Cardiac muscle cell (in vitro differentiated cells and primary cell): ENCODE data around the gene FTO. TPM values are rescaled to one million over a fixed set of nuclear protein-coding genes. Genes with fewer than 3 reads are reported as not detected.

ENCODE experiments used
- DNase-seq, 2 donors: peaks; one replicate each; pipeline versions ENCODE4 v3.0.0 to v3.0.0-alpha.2; 2010 to 2017; ENCODE audit warnings: low read depth in 1 of 2, low spot score in 1 of 2
- H3K27ac ChIP-seq: fragments of 200-600 bp; sonication (generic); 2 replicates; pipeline ENCODE4 v1.5.1; 2016
- H3K27me3 ChIP-seq: fragments of 200-600 bp; sonication (generic); 2 replicates; pipeline ENCODE4 v1.6.0; 2016; ENCODE audit warnings: control low read depth
- H3K36me3 ChIP-seq: fragments of 200-600 bp; sonication (generic); 2 replicates; pipeline ENCODE4 v1.5.1; 2016; ENCODE audit warnings: control low read depth
- H3K4me1 ChIP-seq: fragments of 200-600 bp; sonication (generic); 2 replicates; pipeline ENCODE4 v1.8.1; 2017; ENCODE audit warnings: low read depth, mild to moderate bottlenecking, mixed run types
- H3K4me3 ChIP-seq: fragments of 200-600 bp; sonication (generic); 2 replicates; pipeline ENCODE4 v1.5.1; 2016; ENCODE audit warnings: mild to moderate bottlenecking
- H3K9me3 ChIP-seq: fragments of 200-600 bp; sonication (generic); 2 replicates; pipeline ENCODE4 v1.5.1; 2017; ENCODE audit warnings: low read depth, mild to moderate bottlenecking, control low read depth
- CTCF ChIP-seq: IDR thresholded peaks from 2 replicates; pipeline ENCODE4 v1.5.1; 2012; ENCODE audit warnings: low read depth, mild to moderate bottlenecking, low read length
- polyA plus RNA-seq: library from polyadenylated mRNA; unstranded; fragments of >200 nt; fragmentation: Nextera tagmentation; extraction: Ambion mirVana; gene quantifications from 2 replicates; pipeline ENCODE4 v1.2.1, GENCODE V29; 2016
- total RNA-seq: library from RNA; depleted of rRNA; stranded (reverse); fragments of >200 nt; gene quantifications from 2 replicates; pipeline ENCODE4 v1.2.3, GENCODE V29; 2016

Gene FTO
- total and polyA plus RNA-seq, 2 experiments from 2014 or later: 77.7 to 93.8 TPM

- Histone ChIP-seq H3K36me3 (no peaks in the 10 kb centered on the region), H3K4me1 (peaks cover 4% of the 10 kb centered on the region), H3K27me3 (no peaks in the 10 kb centered on the region), H3K27ac (peak overlapping the region; percentile 3), H3K9me3 (no peaks in the 10 kb centered on the region), H3K4me3 (no peak overlapping the region)
- DNase-seq: no peak
- no peak for TF ChIP-seq CTCF
Observed at GRCh38 chr16:53962041-53962440, 258.1 kb downstream of the FTO start.

GRCh38 chr16:53964145-53964790, 260.3 kb downstream of the FTO start:
- Histone ChIP-seq H3K27me3 (no peaks in the 10 kb centered on the region), H3K36me3 (no peaks in the 10 kb centered on the region), H3K4me1 (peaks cover 14% of the 10 kb centered on the region), H3K27ac (no peak overlapping the region), H3K9me3 (no peaks in the 10 kb centered on the region), H3K4me3 (no peak overlapping the region)
- TF ChIP-seq CTCF: no peak
- no peak for DNase-seq

GRCh38 chr16:53966821-53967571, 263.0 kb downstream of the FTO start:
- H3K9me3 ChIP-seq: no peaks in the 10 kb centered on the region
- H3K4me3 ChIP-seq: no peak overlapping the region
- H3K4me1 ChIP-seq: peaks cover 10% of the 10 kb centered on the region
- no peak for DNase-seq
- no peak for TF ChIP-seq CTCF
- H3K27me3 ChIP-seq: no peaks in the 10 kb centered on the region
- no peak overlapping the region for H3K27ac ChIP-seq
- H3K36me3 ChIP-seq: no peaks in the 10 kb centered on the region

GRCh38 chr16:53967572-53967971, 263.6 kb downstream of the FTO start:
- H3K27ac ChIP-seq: no peak overlapping the region
- no peak for DNase-seq
- H3K9me3 ChIP-seq: no peaks in the 10 kb centered on the region
- H3K4me3 ChIP-seq: no peak overlapping the region
- no peaks in the 10 kb centered on the region for H3K27me3 ChIP-seq
- H3K36me3 ChIP-seq: no peaks in the 10 kb centered on the region
- peaks cover 11% of the 10 kb centered on the region for H3K4me1 ChIP-seq
- TF ChIP-seq CTCF: no peak

GRCh38 chr16:53968454-53968853, 264.5 kb downstream of the FTO start:
- H3K4me1 ChIP-seq: peaks cover 14% of the 10 kb centered on the region
- H3K27ac ChIP-seq: no peak overlapping the region
- no peak overlapping the region for H3K4me3 ChIP-seq
- H3K36me3 ChIP-seq: no peaks in the 10 kb centered on the region
- no peaks in the 10 kb centered on the region for H3K27me3 ChIP-seq
- H3K9me3 ChIP-seq: no peaks in the 10 kb centered on the region
- no peak for TF ChIP-seq CTCF
- DNase-seq: no peak
